ENCODE data around the gene TCERG1L. TPM values are rescaled to one million over a fixed set of nuclear protein-coding genes. Genes with fewer than 3 reads are reported as not detected.

TCERG1L gene
- total RNA-seq, 2 donors from 2014 or later: not detected

DNA sequence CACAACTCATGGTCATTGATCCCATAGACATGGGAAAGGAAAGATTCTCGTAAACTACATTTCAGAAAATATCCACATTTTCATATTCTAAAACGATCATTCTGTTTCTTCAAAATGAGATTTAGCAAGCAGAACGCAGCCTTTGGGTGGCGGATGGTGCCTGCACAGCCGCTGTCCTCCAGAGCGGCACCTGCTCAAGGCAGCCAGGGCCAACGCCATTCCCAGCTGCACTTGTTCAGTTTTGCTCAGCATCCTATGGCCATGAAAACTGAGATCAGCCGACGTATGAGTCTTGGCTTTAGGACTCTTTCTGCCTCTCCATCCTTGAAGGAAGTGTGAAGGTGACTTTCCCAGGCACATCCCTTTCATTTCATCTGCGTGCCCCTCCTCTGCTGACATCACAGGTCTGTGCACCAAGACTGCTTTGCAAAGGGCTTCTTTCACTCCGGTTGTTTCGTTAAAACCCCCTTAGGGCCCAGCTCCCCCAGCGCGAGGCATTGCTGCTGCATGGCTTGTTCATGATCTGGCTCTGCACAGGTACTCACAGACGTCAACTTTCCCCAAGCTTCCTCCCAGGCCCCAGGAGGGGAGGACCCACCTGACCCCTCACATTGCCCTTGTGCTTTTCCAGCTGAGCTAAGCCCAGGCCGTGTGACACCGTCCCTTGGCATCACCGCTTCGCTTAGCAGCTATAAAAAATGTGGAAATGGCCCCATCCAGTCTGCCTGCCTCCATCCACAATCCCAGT lies 37.2 kb downstream of the TCERG1L start:
- ATAC-seq (no peak), DNase-seq (no peak)
- intact Hi-C loops (cut with DNase I): no loop called here

- ATAC-seq (no peak), DNase-seq (no peak)
- intact Hi-C loops (cut with DNase I): no loop called here
These were observed 38.0 kb downstream of the TCERG1L start for GRCh38 chr10:131273476-131273875.

- no peak for ATAC-seq
- intact Hi-C loops (cut with DNase I): no loop called here
These were observed 38.5 kb downstream of the TCERG1L start for GRCh38 chr10:131272897-131273451.

DNA sequence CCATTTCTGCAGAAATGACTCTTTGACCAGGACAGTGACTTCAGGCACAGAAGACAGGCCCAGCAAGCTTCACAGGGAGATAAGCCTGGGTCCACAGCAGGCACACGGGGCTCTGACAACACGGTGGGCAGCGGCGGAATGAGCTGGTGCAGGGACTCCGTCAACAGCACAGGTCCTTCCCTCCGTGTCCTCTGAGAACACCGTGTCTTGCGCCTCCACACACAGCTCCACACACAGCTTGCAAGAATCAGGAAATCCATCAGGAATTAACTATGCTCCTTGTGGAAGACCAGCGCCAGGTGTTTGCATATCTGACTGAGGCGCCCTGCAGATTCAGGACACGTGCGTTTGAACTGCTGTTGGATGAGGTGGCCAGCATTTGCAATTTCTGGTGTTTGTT lies 39.6 kb downstream of the TCERG1L start:
- ATAC-seq (no peak), DNase-seq (no peak)
- intact Hi-C loops (cut with DNase I): no loop called here

More at GRCh38 chr10:131272897-131273451, 38.5 kb downstream of the TCERG1L start:
- no peak for DNase-seq

DNA sequence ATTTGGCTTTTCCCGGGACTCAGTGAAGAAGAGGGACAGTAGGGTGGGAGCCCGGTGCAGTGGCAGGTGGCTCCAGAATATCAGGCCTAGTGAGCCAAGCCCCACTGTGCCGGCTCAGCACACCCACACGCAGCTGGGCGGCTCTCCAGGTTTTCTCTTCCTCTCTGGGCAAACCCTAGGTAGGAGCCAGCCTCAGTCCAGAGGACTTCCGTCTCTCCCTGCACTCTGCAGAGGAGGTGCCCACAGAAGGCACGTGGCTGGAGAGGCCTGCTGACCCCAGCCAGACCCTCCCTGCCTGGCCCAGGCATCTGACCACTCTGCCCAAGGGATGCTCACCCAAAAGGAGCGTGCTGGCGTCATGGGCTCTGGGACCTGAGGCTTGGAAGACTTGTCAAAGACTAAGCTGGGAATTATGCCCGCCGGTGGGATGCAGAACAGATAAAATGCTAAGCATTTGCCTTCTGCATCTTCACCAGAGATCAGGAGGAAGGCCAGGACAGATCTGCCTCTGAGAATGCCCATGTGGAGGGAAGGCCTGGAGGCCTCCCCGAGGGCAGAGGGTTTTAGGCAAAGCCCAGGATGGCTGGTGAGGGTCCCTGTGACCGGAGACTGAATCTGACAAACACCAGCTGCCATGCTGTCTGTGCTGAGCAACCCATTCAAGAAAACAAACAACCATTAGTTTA lies 40.2 kb downstream of the TCERG1L start:
- DNase-seq: no peak
- intact Hi-C loops (cut with DNase I): no loop called here
- ATAC-seq: peak in 1 of 2 donors; percentile 38

GRCh38 chr10:131270461-131271190 lies 40.9 kb downstream of the TCERG1L start:
- intact Hi-C loops (cut with DNase I): no loop called here
- no peak for ATAC-seq
- DNase-seq: no peak

DNA sequence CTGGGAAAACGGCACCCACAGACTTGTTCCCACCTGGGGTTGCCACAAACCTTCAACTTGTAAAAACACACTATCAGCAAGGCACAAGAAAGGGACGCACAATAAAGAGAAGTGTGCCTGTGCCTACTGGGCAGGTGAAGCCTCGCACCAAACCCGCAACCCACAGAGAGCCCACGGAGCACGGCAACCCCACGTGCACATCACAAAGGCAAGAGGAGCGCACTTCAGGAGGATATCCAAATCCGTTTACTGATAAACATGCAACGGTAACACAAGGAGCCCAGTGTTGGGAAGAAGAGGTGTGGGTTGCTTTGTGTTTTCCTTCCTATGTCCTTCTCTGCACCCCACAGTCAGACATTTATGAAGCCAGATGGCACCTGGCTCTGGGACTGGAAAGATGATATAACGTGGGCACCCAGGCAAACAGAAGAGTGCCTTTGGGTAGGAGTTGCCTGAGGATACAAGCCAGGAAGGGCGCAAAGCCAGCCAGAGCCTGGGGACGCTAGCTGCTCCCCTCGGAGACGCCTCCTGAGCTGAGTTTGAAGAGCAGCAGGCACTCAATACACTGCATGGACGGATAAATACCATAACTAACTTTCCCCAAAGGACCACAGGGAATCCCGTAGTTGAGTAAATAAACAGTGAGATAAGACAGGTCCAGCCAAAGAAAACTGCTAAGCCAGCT lies 41.6 kb downstream of the TCERG1L start:
- ATAC-seq (no peak), DNase-seq (no peak)
- intact Hi-C loops (cut with DNase I): no loop called here

GRCh38 chr10:131267814-131268095 lies 43.8 kb downstream of the TCERG1L start:
- intact Hi-C loops (cut with DNase I): no loop called here
- no peak for ATAC-seq
- no peak for DNase-seq

DNA sequence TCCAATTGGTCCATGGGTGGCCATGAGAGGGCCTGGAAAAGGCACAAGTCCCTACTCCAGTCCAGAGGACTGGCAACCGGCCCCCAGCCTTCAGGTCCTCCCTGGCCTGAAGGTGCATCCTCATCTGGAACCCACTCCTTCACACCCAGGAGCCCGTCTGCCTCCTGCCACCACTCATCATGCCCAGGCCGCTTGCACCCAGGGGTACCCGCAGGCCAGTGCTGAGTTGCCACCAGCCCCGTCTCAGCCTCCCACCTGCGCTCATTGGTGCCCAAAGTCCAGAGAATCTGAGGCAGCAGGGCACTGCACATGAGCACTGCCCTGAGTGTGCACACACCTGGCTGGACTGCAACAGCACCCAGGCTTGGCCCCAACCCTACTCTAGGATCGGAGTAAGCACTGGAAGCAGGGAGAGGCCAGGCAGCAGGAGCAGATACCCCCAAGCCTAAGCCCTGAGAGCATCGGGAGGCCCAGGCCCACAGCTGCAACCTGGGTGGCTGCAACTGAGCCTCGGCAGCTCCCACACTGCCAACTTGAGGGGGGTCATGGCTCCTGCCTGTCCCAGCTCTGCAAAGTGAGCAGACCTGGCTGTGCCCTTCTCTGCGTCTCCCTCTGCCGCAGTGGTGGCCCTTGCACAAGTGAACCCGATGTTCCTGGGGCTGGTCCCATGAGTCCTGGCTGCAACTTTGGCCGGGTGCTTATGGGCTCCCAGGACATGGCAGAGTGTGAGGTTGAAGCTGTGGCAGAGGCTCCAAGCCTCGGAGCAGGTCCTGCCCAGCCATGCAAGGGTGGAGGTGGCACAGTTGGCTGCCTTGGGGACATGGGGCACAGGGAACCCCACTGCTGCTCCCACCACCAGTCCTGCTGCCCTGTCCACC lies 44.3 kb downstream of the TCERG1L start:
- ATAC-seq (no peak), DNase-seq (no peak)
- intact Hi-C loops (cut with DNase I): no loop called here

- DNase-seq (no peak), ATAC-seq (no peak)
- intact Hi-C loops (cut with DNase I): no loop called here
These were observed 47.3 kb downstream of the TCERG1L start for GRCh38 chr10:131264110-131264788.

- no peak for ATAC-seq
- DNase-seq: no peak
- intact Hi-C loops (cut with DNase I): no loop called here
These were observed 49.5 kb downstream of the TCERG1L start for GRCh38 chr10:131261890-131262475.

GRCh38 chr10:131260452-131261211 lies 50.9 kb downstream of the TCERG1L start:
- DNase-seq (no peak), ATAC-seq (no peak)
- intact Hi-C loops (cut with DNase I): no loop called here

- no peak for ATAC-seq
These were observed 51.5 kb downstream of the TCERG1L start for GRCh38 chr10:131260031-131260430.

GRCh38 chr10:131259535-131259934 lies 52.0 kb downstream of the TCERG1L start:
- DNase-seq (no peak), ATAC-seq (no peak)
- intact Hi-C loops (cut with DNase I): no loop called here

More at GRCh38 chr10:131260031-131260430, 51.5 kb downstream of the TCERG1L start:
- no peak for DNase-seq
- intact Hi-C loops (cut with DNase I): no loop called here

DNA sequence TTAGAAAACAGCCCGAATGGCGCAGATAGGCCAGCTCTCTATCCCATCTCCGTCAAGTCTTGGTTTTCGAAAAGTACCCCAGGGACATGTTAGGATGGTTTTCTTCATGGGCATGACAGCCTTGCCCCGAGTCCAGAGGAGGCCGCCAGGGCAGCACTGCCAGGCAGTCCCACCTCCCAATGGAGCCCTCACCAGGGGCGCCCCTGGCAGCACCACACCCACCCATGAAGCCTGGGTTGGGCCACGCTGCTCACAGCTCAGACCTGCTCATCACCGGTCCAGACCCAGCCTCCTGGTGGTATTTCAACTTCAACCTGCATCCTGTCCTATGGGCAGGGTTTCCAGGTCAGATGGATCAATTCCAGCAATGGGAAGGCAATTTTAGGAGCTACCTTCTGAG lies 53.3 kb downstream of the TCERG1L start:
- ATAC-seq (no peak), DNase-seq (no peak)
- intact Hi-C loops (cut with DNase I): no loop called here

DNA sequence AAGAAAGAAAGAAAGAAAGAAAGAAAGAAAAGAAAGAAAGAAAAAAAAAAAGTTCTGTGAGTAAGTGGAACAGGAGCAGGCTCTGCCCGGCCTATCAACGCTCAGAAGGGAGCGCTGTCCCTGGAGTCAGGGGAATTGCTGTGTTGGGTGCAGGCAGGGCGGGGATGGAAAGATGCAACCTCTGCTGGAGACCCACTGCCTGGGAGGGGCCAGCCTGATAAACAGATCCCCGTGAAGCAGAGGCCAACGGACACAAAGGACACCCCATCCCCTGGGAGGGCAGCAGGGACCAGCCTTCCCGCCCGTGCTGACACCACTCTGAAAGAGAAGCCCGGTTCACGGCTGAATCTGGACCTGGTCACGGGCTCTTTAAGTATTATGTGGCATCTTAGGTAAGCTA lies 54.5 kb downstream of the TCERG1L start:
- no peak for DNase-seq
- intact Hi-C loops (cut with DNase I): no loop called here

GRCh38 chr10:131254859-131255252 lies 56.7 kb downstream of the TCERG1L start:
- intact Hi-C loops (cut with DNase I): no loop called here
- DNase-seq (no peak), ATAC-seq (no peak)

More for the DNA sequence above, 54.5 kb downstream of the TCERG1L start:
- no peak for ATAC-seq

Measured in left cardiac atrium (tissue), 4 donors.